ENCODE data around the gene CYP39A1. TPM values are rescaled to one million over a fixed set of nuclear protein-coding genes. Genes with fewer than 3 reads are reported as not detected.

The CYP39A1 gene
- total and polyA plus RNA-seq, 2 of the 13 experiments (the other 11 are each of a cell fraction or from before 2014, with no cell fraction given), result 0.13 TPM; not detected in 1

- TF ChIP-seq, protein P1, sequence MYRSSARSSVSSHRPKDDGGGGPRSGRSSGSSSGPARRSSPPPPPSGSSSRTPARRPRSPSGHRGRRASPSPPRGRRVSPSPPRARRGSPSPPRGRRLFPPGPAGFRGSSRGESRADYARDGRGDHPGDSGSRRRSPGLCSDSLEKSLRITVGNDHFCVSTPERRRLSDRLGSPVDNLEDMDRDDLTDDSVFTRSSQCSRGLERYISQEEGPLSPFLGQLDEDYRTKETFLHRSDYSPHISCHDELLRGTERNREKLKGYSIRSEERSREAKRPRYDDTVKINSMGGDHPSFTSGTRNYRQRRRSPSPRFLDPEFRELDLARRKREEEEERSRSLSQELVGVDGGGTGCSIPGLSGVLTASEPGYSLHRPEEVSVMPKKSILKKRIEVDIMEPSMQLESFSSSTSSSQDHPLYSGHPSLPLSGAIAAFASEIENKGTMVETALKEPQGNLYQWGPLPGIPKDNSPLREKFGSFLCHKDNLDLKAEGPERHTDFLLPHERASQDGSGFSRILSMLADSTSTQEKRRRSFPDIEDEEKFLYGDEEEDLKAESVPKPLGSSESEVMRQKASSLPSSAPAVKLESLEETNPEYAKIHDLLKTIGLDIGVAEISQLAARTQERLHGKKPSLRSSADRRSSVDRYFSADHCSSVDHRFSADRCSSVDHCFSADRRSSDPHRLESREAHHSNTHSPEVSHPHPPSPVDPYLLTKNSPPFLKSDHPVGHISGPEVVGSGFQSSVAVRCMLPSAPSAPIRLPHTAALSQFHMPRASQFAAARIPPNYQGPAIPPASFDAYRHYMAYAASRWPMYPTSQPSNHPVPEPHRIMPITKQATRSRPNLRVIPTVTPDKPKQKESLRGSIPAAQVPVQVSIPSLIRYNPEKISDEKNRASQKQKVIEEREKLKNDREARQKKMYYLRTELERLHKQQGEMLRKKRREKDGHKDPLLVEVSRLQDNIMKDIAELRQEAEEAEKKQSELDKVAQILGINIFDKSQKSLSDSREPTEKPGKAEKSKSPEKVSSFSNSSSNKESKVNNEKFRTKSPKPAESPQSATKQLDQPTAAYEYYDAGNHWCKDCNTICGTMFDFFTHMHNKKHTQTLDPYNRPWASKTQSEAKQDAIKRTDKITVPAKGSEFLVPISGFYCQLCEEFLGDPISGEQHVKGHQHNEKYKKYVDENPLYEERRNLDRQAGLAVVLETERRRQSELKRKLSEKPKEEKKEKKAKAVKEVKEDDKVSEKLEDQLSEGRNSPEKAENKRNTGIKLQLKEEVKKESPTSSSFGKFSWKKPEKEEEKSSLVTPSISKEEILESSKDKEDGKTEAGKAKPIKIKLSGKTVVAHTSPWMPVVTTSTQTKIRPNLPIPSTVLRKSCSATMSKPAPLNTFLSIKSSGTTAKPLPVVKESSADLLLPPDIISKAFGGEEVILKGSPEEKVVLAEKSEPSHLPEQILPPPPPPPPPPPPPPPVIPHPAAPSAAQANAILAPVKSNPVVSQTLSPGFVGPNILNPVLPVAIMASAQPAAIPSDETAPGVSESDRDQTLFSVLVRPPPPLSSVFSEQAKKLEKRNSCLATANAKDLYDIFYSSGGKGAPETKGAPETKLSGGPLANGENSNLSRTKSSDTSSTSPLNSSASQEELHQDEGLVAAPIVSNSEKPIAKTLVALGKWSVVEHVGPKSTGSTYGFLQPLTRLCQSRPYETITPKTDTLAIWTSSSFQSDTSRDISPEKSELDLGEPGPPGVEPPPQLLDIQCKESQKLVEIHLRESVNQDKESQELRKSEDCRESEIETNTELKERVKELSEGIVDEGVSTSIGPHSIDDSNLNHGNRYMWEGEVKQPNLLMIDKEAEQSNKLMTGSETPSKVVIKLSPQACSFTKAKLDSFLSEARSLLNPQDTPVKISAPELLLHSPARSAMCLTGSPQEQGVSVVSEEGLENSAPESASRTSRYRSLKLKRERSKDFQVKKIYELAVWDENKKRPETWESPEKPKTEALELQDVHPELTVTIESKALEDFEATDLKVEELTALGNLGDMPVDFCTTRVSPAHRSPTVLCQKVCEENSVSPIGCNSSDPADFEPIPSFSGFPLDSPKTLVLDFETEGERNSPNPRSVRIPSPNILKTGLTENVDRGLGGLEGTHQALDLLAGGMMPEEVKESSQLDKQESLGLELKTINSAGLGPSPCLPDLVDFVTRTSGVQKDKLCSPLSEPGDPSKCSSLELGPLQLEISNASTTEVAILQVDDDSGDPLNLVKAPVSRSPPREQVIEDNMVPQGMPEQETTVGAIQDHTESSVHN (CRISPR knock-in tag; IDR thresholded peaks at IDR 0.05), result no peak
- no peak for TF ChIP-seq TCF7 (IDR thresholded peaks at IDR 0.05; ENCODE audit: low read depth)
- TF ChIP-seq ATRX (CRISPR knock-in tag; IDR thresholded peaks at IDR 0.05; ENCODE audit: borderline replicate concordance), result no peak
- no peak for TF ChIP-seq ZNF562 (CRISPR knock-in tag; IDR thresholded peaks at IDR 0.05; ENCODE audit: borderline replicate concordance)
- TF ChIP-seq, protein P2, sequence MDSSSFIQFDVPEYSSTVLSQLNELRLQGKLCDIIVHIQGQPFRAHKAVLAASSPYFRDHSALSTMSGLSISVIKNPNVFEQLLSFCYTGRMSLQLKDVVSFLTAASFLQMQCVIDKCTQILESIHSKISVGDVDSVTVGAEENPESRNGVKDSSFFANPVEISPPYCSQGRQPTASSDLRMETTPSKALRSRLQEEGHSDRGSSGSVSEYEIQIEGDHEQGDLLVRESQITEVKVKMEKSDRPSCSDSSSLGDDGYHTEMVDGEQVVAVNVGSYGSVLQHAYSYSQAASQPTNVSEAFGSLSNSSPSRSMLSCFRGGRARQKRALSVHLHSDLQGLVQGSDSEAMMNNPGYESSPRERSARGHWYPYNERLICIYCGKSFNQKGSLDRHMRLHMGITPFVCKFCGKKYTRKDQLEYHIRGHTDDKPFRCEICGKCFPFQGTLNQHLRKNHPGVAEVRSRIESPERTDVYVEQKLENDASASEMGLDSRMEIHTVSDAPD (CRISPR knock-in tag; IDR thresholded peaks at IDR 0.05), result no peak
- no peak for TF ChIP-seq SIX1 (CRISPR knock-in tag; IDR thresholded peaks at IDR 0.05; ENCODE audit: borderline replicate concordance)
- TF ChIP-seq RAD51 (IDR thresholded peaks at IDR 0.05; ENCODE audit: borderline replicate concordance), result no peak
- no peak for TF ChIP-seq AFF4 (CRISPR knock-in tag; IDR thresholded peaks at IDR 0.05)
- 0 out of 2 replicates have a peak, but pooled peaks have one; percentile 2 for TF ChIP-seq CENPT (CRISPR knock-in tag; IDR thresholded peaks at IDR 0.05; ENCODE audit: low read depth)
- no peak for TF ChIP-seq ZNF503 (CRISPR knock-in tag; IDR thresholded peaks at IDR 0.05)
- TF ChIP-seq REPIN1 (CRISPR knock-in tag; IDR thresholded peaks at IDR 0.05; ENCODE audit: borderline replicate concordance, low read depth), result no peak
- TF ChIP-seq HMG20A (CRISPR knock-in tag; IDR thresholded peaks at IDR 0.05; ENCODE audit: borderline replicate concordance), result no peak
- TF ChIP-seq SNAI1 (CRISPR knock-in tag; IDR thresholded peaks at IDR 0.05; ENCODE audit: borderline replicate concordance), result no peak
Observed at GRCh38 chr6:46652603-46653438, at the start of gene CYP39A1, which contains the start of gene SLC25A27 (continued).

All from HepG2 (cell line).